MCF 10A (cell line): ENCODE data around the gene STRADB. TPM values are rescaled to one million over a fixed set of nuclear protein-coding genes. Genes with fewer than 3 reads are reported as not detected.
A peak's percentile ranks its signal among the peaks of the same experiment; 100 is the strongest.

ENCODE experiments used
- Bru-seq: library from RNA; stranded (reverse); fragments of 400-500 nt; gene quantifications from one replicate; lab custom pipeline; 2021; lab: Mats Ljungman, UMichigan
- BruChase-seq, 2 experiments: library from RNA; stranded (reverse); fragments of 400-500 nt; gene quantifications; one replicate each; lab custom pipeline; 2021; lab: Mats Ljungman, UMichigan
- BruUV-seq: library from RNA; stranded (reverse); fragments of 400-500 nt; replicated peaks from 2 replicates; lab custom pipeline; 2021; lab: Mats Ljungman, UMichigan
- CTCF ChIA-PET: fragments of 300-600 bp; sonication (Branson Sonifier 250); formaldehyde crosslinking; extraction: SDS; loops from one replicate; lab custom pipeline; 2021; ENCODE audit warnings: antibody characterized with exemption, inconsistent platforms; lab: Yijun Ruan, JAX
- POLR2A ChIA-PET: fragments of 300-600, 350-650 bp; sonication (Branson Sonifier 250); formaldehyde crosslinking; extraction: SDS; loops from one replicate; lab custom pipeline; 2020; ENCODE audit warnings: antibody characterized with exemption, inconsistent platforms; lab: Yijun Ruan, JAX
- DNase-seq: peaks from one replicate; pipeline ENCODE4 v3.0.0-alpha.2; 2018; ENCODE audit not compliant: unreplicated experiment
- H3K27ac Mint-ChIP-seq: one replicate; pipeline ENCODE4 v1.8.0; 2022; ENCODE audit warnings: mild to moderate bottlenecking, low read depth, mixed read lengths; ENCODE audit not compliant: unreplicated experiment
- H3K27me3 Mint-ChIP-seq: one replicate; pipeline ENCODE4 v1.8.0; 2022; ENCODE audit warnings: mixed read lengths; ENCODE audit not compliant: insufficient read depth, unreplicated experiment
- H3K36me3 Mint-ChIP-seq: one replicate; pipeline ENCODE4 v1.8.0; 2022; ENCODE audit warnings: mild to moderate bottlenecking, moderate library complexity, mixed read lengths; ENCODE audit not compliant: insufficient read depth, unreplicated experiment
- H3K4me1 Mint-ChIP-seq: one replicate; pipeline ENCODE4 v1.8.0; 2022; ENCODE audit warnings: mixed read lengths; ENCODE audit not compliant: insufficient read depth, unreplicated experiment
- H3K4me3 Mint-ChIP-seq: one replicate; pipeline ENCODE4 v1.8.0; 2022; ENCODE audit warnings: mild to moderate bottlenecking, moderate library complexity, mixed read lengths; ENCODE audit not compliant: unreplicated experiment
- H3K9me3 Mint-ChIP-seq: one replicate; pipeline ENCODE4 v1.8.0; 2022; ENCODE audit warnings: mixed read lengths; ENCODE audit not compliant: unreplicated experiment
- intact Hi-C: fragments of 100-400 bp; cut with micrococcal nuclease; formaldehyde crosslinking; loops from 2 replicates; pipeline ENCODE4 v1.14.1; 2022
- long read RNA-seq: library from polyadenylated mRNA; stranded (forward); transcript quantifications from one replicate; pipeline ENCODE4 v2.0.0, GENCODE V29; 2022
- total RNA-seq: library from RNA; stranded (reverse); gene quantifications from 2 replicates; pipeline ENCODE4 v1.2.3, GENCODE V29; 2022
- TF ChIP-seq, protein P1 (sequence below): fragments of 200-600 bp; IDR thresholded peaks from one replicate; pipeline ENCODE4 v1.8.0; 2022; ENCODE audit warnings: antibody characterized with exemption, mild to moderate bottlenecking; ENCODE audit not compliant: unreplicated experiment

The STRADB gene, protein sequence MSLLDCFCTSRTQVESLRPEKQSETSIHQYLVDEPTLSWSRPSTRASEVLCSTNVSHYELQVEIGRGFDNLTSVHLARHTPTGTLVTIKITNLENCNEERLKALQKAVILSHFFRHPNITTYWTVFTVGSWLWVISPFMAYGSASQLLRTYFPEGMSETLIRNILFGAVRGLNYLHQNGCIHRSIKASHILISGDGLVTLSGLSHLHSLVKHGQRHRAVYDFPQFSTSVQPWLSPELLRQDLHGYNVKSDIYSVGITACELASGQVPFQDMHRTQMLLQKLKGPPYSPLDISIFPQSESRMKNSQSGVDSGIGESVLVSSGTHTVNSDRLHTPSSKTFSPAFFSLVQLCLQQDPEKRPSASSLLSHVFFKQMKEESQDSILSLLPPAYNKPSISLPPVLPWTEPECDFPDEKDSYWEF
- total RNA-seq (22.9 and 29.8 TPM in 2 replicates), Bru-seq, nascent RNA (percentile 66 among the genes with signal in this experiment), BruChase-seq, experiment 1, labeled RNA remaining after a 6-hour chase (percentile 73 among the genes with signal in this experiment), BruChase-seq, experiment 2, labeled RNA remaining after a 2-hour chase (percentile 68 among the genes with signal in this experiment)
- long read RNA-seq, transcript STRADB-201 (12 exons, 2,293 nt) = major isoform, 66 of 85 reads
- long read RNA-seq, partial matches to known transcripts = 7 of 85 reads
- long read RNA-seq, other reads (novel, unspliced or antisense) = 12 of 85 reads

DNA sequence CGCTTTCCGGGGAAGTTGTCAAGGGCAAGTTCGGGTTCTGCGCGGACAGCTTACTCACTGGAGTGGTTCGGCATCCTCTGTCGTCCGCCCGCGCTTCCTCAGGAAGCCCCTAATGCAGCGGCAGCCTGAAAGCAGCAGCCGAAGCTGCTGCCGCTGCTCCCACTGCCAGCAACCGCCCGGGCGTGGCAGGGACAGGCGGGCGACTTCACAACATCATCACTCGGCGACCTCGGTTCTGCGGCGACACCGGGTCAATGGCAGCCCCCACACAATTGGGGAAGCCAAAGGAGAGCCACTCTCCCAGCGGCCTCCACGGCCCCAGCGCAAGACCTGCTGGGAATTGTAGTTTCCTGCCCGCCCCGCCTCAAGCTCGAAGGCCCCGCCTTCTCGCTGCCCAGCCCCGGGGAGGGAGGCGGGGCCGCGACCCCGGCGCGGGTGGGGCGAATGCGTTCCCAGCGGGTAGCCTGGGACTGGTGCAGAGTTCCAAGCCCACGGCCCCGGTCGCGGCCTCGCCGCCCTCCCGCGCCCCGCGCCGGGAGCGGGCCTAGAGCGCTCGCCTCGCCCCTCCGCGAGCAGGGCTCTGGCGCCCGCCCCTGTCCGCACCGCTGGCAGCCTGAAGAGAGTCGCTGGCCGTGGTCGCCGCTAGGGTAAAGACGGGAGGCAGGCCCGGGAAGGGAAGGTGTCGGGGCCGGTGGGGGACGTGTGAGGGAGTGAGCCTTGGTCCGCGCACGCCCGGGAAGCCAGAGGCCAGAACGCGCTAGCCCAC, at the start of gene STRADB, which contains the start of gene TRAK2:
Gene STRADB (plus strand): TSS at position 449 of the 766 bp plus-strand sequence. CDS start 3,101 bp downstream, outside the sequence.
Gene TRAK2 (minus strand): TSS at position 167 of the 766 bp plus-strand sequence. CDS start 30,951 bp downstream, outside the sequence.
- ChIA-PET POLR2A (interaction anchor here (0.6 to 4.6 kb wide), 24 partner anchors 8 to 662 kb away, joined by 3 to 27 read pairs (median 6); partner anchors contain the start of genes ALS2, CASP8 and TMEM237), CTCF (interaction anchor here (0.6 to 1.1 kb wide), 5 partner anchors 26 to 196 kb away, joined by 3 to 7 read pairs (median 3); no protein-coding TSS in a partner anchor)
- H3K4me1 Mint-ChIP-seq = peaks cover 8% of the 10 kb centered on the region
- H3K4me3 Mint-ChIP-seq = peak within 1 kb of the TSS; percentile 96
- H3K9me3 Mint-ChIP-seq = no peaks in the 10 kb centered on the region
- intact Hi-C loops = loop anchor here (1.0 to 2.0 kb wide), 3 partner anchors 191 to 219 kb away; no protein-coding TSS in a partner anchor
- peak within 1 kb of the TSS; percentile 92 for H3K27ac Mint-ChIP-seq
- DNase-seq = peak; percentile 93
- peaks cover 14% of the 10 kb centered on the region for H3K36me3 Mint-ChIP-seq
- no peaks in the 10 kb centered on the region for H3K27me3 Mint-ChIP-seq
- TF ChIP-seq, protein P1, sequence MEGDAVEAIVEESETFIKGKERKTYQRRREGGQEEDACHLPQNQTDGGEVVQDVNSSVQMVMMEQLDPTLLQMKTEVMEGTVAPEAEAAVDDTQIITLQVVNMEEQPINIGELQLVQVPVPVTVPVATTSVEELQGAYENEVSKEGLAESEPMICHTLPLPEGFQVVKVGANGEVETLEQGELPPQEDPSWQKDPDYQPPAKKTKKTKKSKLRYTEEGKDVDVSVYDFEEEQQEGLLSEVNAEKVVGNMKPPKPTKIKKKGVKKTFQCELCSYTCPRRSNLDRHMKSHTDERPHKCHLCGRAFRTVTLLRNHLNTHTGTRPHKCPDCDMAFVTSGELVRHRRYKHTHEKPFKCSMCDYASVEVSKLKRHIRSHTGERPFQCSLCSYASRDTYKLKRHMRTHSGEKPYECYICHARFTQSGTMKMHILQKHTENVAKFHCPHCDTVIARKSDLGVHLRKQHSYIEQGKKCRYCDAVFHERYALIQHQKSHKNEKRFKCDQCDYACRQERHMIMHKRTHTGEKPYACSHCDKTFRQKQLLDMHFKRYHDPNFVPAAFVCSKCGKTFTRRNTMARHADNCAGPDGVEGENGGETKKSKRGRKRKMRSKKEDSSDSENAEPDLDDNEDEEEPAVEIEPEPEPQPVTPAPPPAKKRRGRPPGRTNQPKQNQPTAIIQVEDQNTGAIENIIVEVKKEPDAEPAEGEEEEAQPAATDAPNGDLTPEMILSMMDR = peak; percentile 28
- no TSS peak for BruUV-seq

DNA sequence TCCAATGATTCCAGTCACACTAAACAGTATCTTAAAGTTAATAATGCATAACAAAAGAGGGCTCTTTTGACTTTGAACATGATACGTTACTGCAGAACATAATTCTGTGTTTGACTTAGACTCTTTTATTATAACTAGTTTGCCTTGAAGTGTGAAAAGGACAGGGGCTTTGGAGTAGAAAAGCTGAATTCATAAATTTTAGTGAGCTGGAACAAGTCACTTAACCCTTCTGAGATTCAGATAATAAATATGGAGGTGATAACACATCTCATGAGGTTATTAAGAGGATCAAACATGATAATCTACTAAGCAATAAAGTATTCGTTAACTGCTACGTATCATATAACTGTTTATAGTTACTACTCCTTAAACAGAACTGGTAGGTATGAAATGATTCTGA, 49.7 kb upstream of the STRADB start:
- peaks cover 19% of the 10 kb centered on the region for H3K4me1 Mint-ChIP-seq
- peaks cover 9% of the 10 kb centered on the region for H3K36me3 Mint-ChIP-seq
- ChIA-PET CTCF (no interaction called here), POLR2A (no interaction called here)
- H3K4me3 Mint-ChIP-seq = no peak overlapping the region
- TF ChIP-seq, protein P1 = no peak
- intact Hi-C loops = no loop called here
- no peaks in the 10 kb centered on the region for H3K9me3 Mint-ChIP-seq
- DNase-seq = no peak
- no TSS peak for BruUV-seq
- H3K27me3 Mint-ChIP-seq = no peaks in the 10 kb centered on the region
- no peak overlapping the region for H3K27ac Mint-ChIP-seq

DNA sequence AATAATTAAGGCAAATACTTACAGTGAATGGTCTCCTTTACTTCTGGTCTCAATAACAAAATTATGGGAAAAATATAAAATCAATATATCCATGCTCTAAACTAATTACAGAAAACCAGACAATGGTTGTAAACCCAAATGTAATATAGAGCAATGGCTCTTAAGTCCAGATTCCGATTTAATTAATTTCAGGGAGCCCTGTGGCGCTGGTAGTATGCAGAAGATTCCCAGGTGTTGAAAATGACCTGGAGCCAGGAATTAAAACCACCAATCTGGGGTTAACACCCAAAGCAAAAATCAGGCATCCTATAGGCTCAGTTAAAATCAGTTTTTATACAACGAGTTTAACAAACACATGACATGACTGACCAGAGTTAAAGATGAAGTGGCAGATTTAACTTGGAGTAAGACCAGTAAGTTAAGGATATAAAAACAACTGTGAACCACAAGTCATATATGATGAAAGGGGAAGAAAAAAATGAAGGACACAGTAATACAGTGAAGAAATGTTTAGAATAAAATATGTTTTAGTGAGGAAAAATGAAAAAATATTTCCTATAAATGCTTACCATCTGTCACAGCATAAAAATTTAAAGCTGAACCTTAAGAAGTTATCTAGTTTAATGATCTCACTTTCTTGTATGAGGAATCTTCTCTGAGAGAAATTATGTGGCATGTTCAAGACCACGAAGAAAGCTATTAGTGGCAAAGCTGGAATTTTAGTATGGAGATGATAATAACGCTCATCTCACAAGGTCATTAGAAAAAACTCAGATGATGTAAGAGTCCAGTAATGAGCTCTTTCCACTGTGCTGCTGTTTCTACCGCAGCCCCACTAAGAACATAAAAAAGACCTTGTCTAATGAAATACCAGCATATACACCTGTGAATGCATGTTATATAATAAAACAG, 48.6 kb upstream of the STRADB start:
- Mint-ChIP-seq H3K36me3 (peaks cover 5% of the 10 kb centered on the region), H3K4me3 (no peak overlapping the region), H3K9me3 (no peaks in the 10 kb centered on the region), H3K27ac (no peak overlapping the region), H3K27me3 (no peaks in the 10 kb centered on the region), H3K4me1 (peaks cover 19% of the 10 kb centered on the region)
- TF ChIP-seq, protein P1 = no peak
- no TSS peak for BruUV-seq
- intact Hi-C loops = no loop called here
- POLR2A ChIA-PET = interaction anchor here (0.6 kb wide), 1 partner anchor 532 kb away, joined by 3 read pairs; no protein-coding TSS in a partner anchor
- no peak for DNase-seq
- CTCF ChIA-PET = interaction anchor here (1.0 kb wide), 1 partner anchor 19 kb away, joined by 3 read pairs; no protein-coding TSS in a partner anchor
